NCI-H748 (cell line): ENCODE results near the gene CYP27C1.

Source experiments
- DNase-seq: peaks from one replicate; lab custom pipeline; 2025; ENCODE audit not compliant: unreplicated experiment; lab: John Stamatoyannopoulos, UW

CYP27C1 gene

GRCh38 chr2:127157651-127158485 lies 62.2 kb downstream of the CYP27C1 start:
- no peak for DNase-seq

DNA sequence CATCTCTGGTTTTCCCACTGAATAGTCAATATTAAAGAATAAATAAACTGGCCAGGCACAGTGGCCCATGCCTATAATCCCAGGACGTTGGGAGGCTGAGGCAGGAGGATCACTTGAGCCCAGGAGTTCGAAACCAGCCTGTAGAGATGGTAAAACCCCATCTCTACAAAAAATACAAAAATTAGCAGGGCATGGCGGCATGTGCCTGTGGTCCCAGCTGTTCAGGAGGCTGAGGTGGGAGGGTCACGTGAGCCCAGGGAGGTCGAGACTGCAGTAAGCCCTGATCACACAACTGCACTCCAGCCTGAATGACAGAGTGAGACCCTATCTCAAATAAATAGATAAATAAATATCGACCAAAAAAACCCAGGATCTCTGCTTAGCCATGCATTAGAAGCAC lies 63.0 kb downstream of the CYP27C1 start:
- no peak for DNase-seq

- no peak for DNase-seq
These were observed 64.2 kb downstream of the CYP27C1 start for GRCh38 chr2:127155947-127156346.

GRCh38 chr2:127155028-127155581 lies 65.0 kb downstream of the CYP27C1 start:
- no peak for DNase-seq

DNA sequence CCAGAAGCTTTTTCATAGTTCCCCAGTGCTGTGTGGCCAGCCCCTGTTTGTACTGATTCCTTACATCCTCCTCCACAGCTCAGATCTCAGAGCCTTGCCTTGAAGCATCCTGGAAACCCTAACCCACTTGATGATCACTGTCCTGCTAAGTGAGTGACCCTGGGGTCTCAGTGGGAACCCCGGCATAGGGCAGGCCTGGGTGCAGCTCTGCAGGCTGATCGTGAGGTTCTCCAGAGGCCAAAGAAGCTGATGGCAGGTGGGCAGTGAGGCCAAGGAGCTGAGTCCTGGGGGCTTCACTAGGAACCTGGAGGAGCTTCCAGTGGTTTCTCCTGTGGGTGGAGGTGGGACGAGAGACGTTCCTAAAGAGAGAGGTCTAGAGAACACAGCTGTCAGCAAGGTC lies 65.7 kb downstream of the CYP27C1 start:
- no peak for DNase-seq

- no peak for DNase-seq
These were observed 66.4 kb downstream of the CYP27C1 start for GRCh38 chr2:127153691-127154158.

DNA sequence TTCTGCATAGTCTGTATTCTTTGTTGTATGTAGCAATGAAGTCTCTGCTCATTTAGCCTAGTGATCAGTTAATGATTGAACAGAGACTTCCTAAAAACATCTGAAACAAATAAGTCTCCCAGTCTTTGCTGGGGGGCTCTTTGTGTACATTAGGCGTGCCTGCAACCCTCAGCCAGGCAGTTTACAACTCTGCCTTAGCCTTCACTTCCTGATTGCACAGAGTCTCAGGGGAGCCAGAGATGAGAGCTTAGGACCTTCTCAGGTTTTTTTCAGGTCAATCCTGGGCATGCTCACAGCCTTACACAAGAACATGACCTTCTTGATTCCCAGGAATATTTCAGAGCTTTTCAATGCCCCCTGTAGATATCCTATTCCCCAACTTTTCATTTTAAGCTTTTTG lies 69.1 kb downstream of the CYP27C1 start:
- no peak for DNase-seq

DNA sequence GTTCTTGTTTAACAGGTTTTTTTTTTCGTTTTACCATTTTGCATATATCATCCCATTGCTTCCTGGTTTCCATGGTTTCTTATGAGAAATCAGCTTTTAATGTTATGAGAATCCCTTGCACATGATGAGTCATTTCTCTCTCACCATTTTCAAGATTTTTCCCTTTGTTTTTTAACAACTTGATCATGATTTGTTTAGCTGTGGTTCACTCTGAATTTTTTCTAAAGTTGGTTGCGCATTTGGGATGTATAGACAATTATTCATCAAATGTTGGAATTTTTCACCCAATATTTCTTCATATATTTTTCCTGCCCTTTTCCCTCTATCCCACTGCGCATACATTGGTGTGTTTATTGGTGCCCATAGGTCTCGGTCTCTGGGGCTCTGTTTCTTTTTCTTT lies 70.7 kb downstream of the CYP27C1 start:
- DNase-seq = no peak

- DNase-seq = no peak
These were observed 73.1 kb downstream of the CYP27C1 start for GRCh38 chr2:127146820-127147502.

GRCh38 chr2:127146071-127146725 lies 73.9 kb downstream of the CYP27C1 start:
- DNase-seq = no peak

- no peak for DNase-seq
These were observed 74.7 kb downstream of the CYP27C1 start for GRCh38 chr2:127145280-127145895.

DNA sequence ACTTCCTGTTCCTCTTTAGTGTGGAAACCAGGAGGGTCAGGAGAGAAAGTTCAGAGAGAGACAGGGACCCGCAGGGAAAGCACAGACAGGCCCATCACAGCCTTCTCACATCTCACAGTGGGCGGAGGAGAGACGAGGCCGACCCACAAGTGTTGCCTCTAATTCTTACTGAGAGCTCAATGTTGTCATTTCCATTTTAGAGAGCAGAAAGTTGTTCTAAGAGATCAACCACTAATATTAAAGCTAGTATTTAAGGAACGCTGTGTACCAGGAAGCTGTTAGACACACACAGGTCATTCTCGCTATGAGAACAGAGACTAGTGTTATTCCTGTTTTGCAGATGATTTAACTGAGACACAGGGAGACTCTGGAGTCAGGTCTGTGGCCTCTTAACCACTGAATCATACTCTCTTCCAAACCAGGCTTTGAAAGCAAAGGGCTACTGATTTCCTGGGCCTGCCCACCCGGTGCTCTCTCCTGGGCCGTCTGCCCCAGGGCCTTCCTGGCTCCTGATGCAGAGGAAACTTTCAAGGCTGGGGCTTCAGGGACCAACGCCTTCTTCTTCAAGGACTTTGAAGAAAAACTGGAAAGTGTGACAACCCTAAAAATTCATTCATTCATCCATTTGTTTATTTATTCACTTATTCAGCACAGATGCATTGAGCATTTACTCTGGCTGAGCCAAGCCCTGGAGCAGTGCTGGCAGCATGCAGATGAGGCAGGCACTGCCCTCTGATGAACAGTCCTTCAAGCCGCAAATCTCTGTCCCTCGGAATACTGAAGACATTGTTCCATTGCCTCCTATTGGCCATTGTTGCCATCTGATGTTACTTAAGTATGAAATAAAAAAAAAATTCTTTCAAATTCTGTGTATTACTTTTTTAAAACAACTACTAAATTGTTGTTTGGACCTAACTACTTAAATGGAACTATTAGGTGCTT lies 76.0 kb downstream of the CYP27C1 start:
- DNase-seq = no peak

DNA sequence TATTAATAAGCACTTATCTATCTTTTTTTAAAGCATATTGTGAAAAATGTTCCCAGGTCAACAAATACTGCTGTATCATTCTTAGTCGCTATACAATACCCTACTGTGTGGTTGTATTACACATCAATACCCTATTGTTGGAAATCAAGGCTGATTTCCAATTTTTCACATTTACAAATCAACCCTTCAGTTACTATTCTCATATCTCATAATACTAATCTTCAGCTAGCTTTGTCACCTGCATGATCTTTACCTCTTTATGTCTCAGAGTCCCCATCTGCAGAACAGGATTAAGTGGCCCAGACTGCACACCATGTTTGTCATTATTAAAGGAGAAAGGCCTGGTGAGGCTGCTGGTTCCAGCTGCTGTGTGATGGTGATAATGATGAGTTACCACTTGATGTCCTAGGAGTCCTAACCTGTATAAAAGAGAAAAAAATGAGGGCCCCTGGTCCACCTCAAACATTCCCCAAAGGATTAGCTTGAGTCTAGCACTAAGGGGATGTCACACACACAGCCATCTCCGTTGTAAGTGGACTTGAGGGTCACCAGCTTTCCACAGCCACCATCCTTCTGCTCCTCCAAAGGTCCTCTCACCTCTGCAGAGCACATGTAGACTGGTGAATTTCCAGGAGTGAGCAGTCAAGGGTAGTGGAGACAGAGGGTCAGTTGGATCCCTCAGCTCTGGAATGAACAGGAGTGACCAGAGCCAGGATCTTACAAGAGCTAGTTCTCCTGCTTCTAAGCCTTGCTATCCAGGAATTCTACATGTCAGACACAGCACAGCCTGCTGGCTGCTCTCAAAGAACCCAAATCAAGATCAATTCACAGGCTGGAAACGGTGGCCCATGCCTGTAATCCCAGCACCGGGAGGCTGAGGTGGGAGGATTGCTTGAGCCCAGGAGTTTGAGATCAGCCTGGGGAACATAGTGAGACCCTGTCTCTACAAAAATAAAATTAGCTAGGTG lies 77.2 kb downstream of the CYP27C1 start:
- DNase-seq = no peak

DNA sequence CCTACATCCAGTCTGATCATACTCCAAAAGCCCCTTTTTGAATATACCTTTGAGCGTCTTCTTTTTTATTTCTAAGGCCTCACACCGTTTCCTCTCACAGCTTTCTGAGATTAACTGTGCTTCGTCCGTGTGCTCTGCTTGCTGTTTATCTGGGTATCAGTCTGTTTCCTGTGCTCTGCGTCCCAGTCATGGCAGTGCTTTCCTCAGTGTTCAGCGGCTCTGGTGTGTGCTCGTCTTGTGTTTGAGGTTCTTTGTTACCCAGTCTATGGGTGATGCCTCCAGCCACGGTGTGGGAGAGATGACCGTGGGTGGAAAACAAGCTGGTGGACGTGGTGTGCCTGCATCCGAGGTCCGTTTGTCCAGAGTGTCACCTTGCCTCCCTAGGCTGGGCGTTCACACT lies 79.6 kb downstream of the CYP27C1 start:
- no peak for DNase-seq

DNA sequence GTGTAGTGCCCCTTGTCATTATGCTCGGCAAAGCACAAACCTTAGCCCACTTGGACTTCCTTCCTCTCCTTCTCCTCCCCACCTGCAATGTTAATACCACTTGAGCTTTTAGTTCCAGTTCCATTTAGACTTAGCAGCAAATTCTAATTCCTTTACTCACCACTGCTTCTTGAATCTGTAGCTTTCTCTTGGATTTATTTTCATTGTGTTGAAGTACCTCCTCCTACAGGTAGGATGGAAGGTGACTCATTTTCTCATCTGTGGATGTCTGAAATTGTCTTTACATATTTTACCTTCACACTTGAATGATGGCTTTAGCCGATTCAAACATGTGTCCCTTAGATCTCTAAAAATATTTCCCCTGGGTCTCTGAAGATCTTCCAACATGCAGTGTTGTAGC lies 80.3 kb downstream of the CYP27C1 start:
- no peak for DNase-seq

DNA sequence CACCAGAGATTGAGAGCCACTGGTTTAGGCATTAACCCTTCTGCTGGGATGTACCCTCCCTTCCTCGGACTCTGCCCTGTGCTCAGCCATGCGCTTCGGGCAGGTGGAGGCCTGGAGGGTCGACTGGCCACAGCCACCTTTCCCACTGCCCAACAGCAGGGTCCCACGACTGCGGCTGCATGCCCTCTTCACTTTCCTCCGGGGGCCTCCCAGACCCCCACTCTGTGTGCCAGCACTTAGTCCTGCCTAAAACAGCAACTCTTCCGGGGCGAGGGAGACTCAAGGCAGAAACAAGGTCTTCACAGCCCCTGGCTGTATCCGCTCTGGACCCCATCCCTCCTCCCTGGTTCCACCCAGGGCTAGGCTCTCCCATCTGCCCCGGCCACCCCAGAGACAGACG lies 81.8 kb downstream of the CYP27C1 start:
- no peak for DNase-seq

- DNase-seq = no peak
These were observed 82.4 kb downstream of the CYP27C1 start for GRCh38 chr2:127137741-127138140.

DNA sequence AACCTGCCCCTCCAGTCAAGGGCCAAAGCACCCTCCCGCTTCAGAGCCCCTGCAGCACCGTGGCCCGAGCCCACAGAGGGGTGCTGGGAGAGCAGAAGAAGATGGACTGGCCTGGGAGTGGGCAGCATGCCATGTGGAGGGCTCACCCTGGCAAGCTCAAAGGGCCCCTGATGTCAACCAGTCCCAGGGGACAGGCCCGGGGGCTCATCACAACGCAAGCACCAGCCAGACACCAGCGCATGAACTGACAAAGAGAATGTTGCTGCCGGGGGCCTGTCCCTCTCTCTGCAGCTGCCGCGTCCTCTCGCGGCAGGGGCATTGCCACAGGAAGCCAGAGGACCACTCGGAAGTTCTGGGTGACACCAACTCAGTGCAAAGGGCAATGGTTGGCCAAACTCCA lies 82.9 kb downstream of the CYP27C1 start:
- no peak for DNase-seq
